ENCODE results near the gene ST6GALNAC5.

GRCh38 chr1:76876655-76877395 is 9.5 kb downstream of the ST6GALNAC5 start:
- no peak for TF ChIP-seq POLR2A (IDR thresholded peaks at IDR 0.05)
- no peak for TF ChIP-seq CTCF (IDR thresholded peaks at IDR 0.05)
